WTC11 (cell line): ENCODE data around the gene TNIK.

Experiments
- ATF2 ChIP-seq: sonication (generic); formaldehyde crosslinking; IDR thresholded peaks from 2 replicates; pipeline ENCODE4 v1.8.1; 2022; ENCODE audit warnings: low read depth, missing genetic modification reagents, borderline replicate concordance
- CBFB ChIP-seq: sonication (generic); formaldehyde crosslinking; IDR thresholded peaks from 2 replicates; pipeline ENCODE4 v1.8.1; 2022; ENCODE audit warnings: mild to moderate bottlenecking, low read depth, missing genetic modification reagents
- CTCF ChIP-seq: fragments of 200-600 bp; IDR thresholded peaks from 2 replicates; pipeline ENCODE4 v1.8.0; 2022; ENCODE audit warnings: antibody characterized with exemption
- FOXP4 ChIP-seq: sonication (generic); formaldehyde crosslinking; IDR thresholded peaks from 2 replicates; pipeline ENCODE4 v1.8.0; 2022; ENCODE audit warnings: mild to moderate bottlenecking, missing genetic modification reagents
- KAT7 ChIP-seq: sonication (generic); formaldehyde crosslinking; IDR thresholded peaks from 2 replicates; pipeline ENCODE4 v1.8.1; 2023; ENCODE audit warnings: missing genetic modification reagents, mild to moderate bottlenecking, borderline replicate concordance
- NFE2L1 ChIP-seq: sonication (generic); formaldehyde crosslinking; IDR thresholded peaks from 2 replicates; pipeline ENCODE4 v1.8.1; 2023; ENCODE audit warnings: missing genetic modification reagents
- NR1H2 ChIP-seq: sonication (generic); formaldehyde crosslinking; IDR thresholded peaks from 2 replicates; pipeline ENCODE4 v1.9.0; 2021; ENCODE audit warnings: mild to moderate bottlenecking, moderate library complexity, missing genetic modification reagents
- PREB ChIP-seq: sonication (generic); formaldehyde crosslinking; IDR thresholded peaks from 2 replicates; pipeline ENCODE4 v1.8.1; 2022; ENCODE audit warnings: mild to moderate bottlenecking, missing genetic modification reagents, moderate library complexity, borderline replicate concordance
- TF ChIP-seq, protein P1 (sequence below): sonication (generic); formaldehyde crosslinking; IDR thresholded peaks from 2 replicates; pipeline ENCODE4 v1.8.1; 2023; ENCODE audit warnings: mild to moderate bottlenecking, missing genetic modification reagents, moderate library complexity

GRCh38 chr3:171189394-171190080 is 270.7 kb downstream of the TNIK start:
- TF ChIP-seq CTCF: no peak
- no peak for TF ChIP-seq CBFB (CRISPR knock-in tag)
- no peak for TF ChIP-seq FOXP4 (CRISPR knock-in tag)
- TF ChIP-seq ATF2 (CRISPR knock-in tag): no peak
- TF ChIP-seq NFE2L1: no peak
- no peak for TF ChIP-seq PREB (CRISPR knock-in tag)
- no peak for TF ChIP-seq NR1H2 (CRISPR knock-in tag)
- TF ChIP-seq KAT7 (CRISPR knock-in tag): no peak
- TF ChIP-seq, protein P1, sequence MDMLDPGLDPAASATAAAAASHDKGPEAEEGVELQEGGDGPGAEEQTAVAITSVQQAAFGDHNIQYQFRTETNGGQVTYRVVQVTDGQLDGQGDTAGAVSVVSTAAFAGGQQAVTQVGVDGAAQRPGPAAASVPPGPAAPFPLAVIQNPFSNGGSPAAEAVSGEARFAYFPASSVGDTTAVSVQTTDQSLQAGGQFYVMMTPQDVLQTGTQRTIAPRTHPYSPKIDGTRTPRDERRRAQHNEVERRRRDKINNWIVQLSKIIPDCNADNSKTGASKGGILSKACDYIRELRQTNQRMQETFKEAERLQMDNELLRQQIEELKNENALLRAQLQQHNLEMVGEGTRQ (CRISPR knock-in tag): no peak
